HG02973 (cell line): ENCODE data around the gene HS2ST1.
"Not testable (repeated sequence)": the region's sequence is repeated elsewhere in the genome, so short reads cannot be mapped to it uniquely, and the experiment has no call there.

ENCODE experiments used
- ATAC-seq: cut with Tn5 transposase; IDR thresholded peaks from one replicate; pipeline ENCODE4 v1.9.1; 2021; ENCODE audit warnings: moderate library complexity; ENCODE audit not compliant: unreplicated experiment

The HS2ST1 gene

GRCh38 chr1:86965012-86965826 is 50.8 kb downstream of the HS2ST1 start:
- ATAC-seq = no peak

GRCh38 chr1:86965827-86966182 is 51.4 kb downstream of the HS2ST1 start:
- ATAC-seq = no peak

- ATAC-seq = no peak
Measured at GRCh38 chr1:86970938-86971337, 56.5 kb downstream of the HS2ST1 start.

- ATAC-seq = no peak
Measured at GRCh38 chr1:86971778-86972177, 57.3 kb downstream of the HS2ST1 start.

GRCh38 chr1:86972262-86972661 is 57.8 kb downstream of the HS2ST1 start:
- no peak for ATAC-seq

- no peak for ATAC-seq
Measured at GRCh38 chr1:86975993-86976550, 61.6 kb downstream of the HS2ST1 start.

- ATAC-seq = no peak
Measured at GRCh38 chr1:86976664-86977063, 62.2 kb downstream of the HS2ST1 start.

GRCh38 chr1:86981482-86982213 is 67.2 kb downstream of the HS2ST1 start:
- no peak for ATAC-seq

- not testable (repeated sequence) for ATAC-seq
Measured at GRCh38 chr1:86983677-86984076, 69.2 kb downstream of the HS2ST1 start.

- no peak for ATAC-seq
Measured at GRCh38 chr1:86987446-86987845, 73.0 kb downstream of the HS2ST1 start.

GRCh38 chr1:86988835-86989234 is 74.4 kb downstream of the HS2ST1 start:
- ATAC-seq = no peak

GRCh38 chr1:86989690-86990089 is 75.3 kb downstream of the HS2ST1 start:
- ATAC-seq = not testable (repeated sequence)

GRCh38 chr1:86990826-86991225 is 76.4 kb downstream of the HS2ST1 start:
- ATAC-seq = no peak

GRCh38 chr1:86991549-86992186 is 77.2 kb downstream of the HS2ST1 start:
- ATAC-seq = no peak

- ATAC-seq = no peak
Measured at GRCh38 chr1:86992861-86993260, 78.4 kb downstream of the HS2ST1 start.

- ATAC-seq = no peak
Measured at GRCh38 chr1:86993269-86993985, 79.0 kb downstream of the HS2ST1 start.

GRCh38 chr1:86994061-86994460 is 79.6 kb downstream of the HS2ST1 start:
- ATAC-seq = no peak

GRCh38 chr1:86997538-86997937 is 83.1 kb downstream of the HS2ST1 start:
- ATAC-seq = no peak

- ATAC-seq = no peak
Measured at GRCh38 chr1:86998280-86998679, 83.8 kb downstream of the HS2ST1 start.

- ATAC-seq = no peak
Measured at GRCh38 chr1:86998727-86999126, 84.3 kb downstream of the HS2ST1 start.

GRCh38 chr1:87000460-87000859 is 86.0 kb downstream of the HS2ST1 start:
- ATAC-seq = no peak
